Measurements from ENCODE around the gene MPC1L.

- TF ChIP-seq POLR2AphosphoS5 (IDR thresholded peaks at IDR 0.05; ENCODE audit: low read depth, low read length) (no peak), POLR2A (IDR thresholded peaks at IDR 0.05; ENCODE audit: low read depth, low read length) (no peak)
Measured at GRCh38 chrX:40646489-40647306, 23.5 kb downstream of the MPC1L start.

All from GM12892 (cell line).